DMS 273 (cell line): ENCODE data around the gene SURF4.
"Not testable (repeated sequence)": the region's sequence is repeated elsewhere in the genome, so short reads cannot be mapped to it uniquely, and the experiment has no call there.

Experiments used
- DNase-seq: peaks from one replicate; lab custom pipeline; 2025; ENCODE audit not compliant: unreplicated experiment; lab: John Stamatoyannopoulos, UW

The SURF4 gene

DNA sequence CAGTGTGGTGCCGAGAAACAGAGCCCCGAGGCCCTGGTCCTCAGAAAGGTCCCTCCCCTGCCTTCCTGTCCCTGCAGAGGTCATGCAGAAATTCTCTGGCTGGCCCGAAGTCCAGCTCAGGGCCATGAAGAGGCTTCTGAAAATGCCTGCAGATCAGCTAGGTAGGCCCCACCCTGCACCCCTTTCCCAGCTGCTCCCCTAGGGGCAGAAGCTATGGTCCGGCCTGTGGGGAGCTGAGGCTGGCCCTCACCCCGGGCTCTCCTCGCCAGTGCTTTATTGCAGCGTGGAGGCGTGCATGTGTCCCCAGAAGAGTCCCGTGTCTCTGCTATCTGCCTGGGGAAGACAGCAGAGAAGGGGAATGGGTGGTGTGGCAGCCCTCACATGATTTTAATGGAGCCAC, 22.0 kb upstream of the SURF4 start:
- no peak for DNase-seq

DNA sequence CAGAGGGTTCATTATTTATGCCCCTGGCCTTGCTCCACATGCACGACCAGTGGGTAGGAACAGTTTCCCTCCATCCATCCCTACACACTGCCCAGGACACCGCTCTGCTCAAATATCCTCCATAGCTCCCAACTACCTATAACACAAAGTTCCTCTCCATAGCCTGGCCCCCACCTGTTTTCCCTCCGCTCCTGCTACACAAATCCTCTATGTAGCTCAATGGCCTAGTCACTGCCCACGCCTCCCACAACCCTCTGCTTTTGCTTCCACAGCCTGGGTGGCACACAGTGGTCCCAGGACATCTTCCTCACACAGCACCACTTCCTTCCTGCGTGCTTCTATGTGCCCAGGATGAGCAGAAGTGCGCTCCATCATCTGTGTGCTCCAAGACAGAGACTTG, 21.5 kb upstream of the SURF4 start:
- no peak for DNase-seq

DNA sequence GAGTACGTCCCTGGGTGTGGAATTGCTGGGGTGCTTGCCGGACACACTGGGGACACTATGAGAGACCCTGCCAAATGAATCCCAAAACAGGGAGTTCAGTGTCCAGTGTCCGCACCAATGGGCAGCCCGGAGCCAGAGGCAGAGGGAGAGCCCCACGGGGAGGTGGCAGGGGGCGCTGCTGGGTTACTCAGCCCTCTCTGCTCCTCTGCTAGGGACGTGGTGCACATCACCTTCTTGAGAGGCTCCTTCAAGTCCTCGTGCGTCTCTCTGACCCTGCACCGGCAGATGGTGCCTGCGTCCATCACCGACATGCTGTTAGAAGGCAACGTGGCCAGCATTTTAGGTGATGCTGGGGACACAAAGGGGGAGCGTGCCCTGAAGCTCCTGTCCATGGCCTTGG, 21.1 kb upstream of the SURF4 start:
- peak; percentile 46 for DNase-seq

DNA sequence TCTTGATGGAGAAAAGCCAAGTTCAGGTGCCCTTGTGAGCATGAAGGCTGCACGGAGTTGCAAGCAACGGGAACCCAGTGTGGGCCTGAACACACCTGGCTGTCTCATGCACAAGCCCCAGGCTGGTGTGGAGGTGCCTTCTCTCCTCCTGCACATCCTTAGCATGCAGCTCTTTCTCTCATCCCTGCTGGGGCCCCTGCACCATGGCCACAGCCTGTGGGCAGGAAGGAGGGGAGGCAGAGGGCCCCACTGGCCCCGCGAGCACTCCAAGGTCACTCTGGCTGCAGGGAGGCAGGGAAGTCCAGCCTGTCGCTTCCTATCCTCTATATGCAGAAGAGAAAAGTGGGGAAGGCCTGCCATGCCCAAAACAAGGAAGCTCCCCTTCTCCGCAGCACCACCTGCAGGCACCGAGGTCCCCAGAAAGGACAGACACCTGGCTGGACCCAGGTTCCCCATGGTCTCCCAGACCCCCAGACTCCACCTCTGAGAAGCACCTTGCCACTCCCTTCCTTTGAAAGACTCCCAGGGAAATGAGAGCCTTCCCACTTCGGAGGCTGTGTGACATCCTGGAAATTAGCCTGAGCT, 18.9 kb upstream of the SURF4 start:
- no peak for DNase-seq

DNA sequence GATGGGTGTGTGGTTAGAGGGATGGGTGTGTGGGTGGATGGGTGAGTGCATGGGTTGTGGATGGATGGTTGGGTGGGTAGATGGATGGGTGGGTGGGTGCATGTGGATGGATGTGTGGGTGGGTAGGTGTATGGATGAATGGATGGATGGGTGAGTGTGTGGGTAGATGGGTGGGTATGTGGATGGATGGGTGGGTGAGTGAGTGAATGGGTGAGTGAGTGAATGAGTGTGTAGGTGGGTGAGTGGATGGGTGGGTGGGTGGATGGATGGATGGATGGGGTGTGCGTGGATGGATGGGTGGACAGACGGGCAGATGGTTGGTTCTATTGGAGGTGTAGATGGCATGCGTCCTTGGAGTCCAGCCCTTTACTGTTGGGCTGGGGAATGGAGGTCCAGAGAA, 17.5 kb upstream of the SURF4 start:
- no peak for DNase-seq

DNA sequence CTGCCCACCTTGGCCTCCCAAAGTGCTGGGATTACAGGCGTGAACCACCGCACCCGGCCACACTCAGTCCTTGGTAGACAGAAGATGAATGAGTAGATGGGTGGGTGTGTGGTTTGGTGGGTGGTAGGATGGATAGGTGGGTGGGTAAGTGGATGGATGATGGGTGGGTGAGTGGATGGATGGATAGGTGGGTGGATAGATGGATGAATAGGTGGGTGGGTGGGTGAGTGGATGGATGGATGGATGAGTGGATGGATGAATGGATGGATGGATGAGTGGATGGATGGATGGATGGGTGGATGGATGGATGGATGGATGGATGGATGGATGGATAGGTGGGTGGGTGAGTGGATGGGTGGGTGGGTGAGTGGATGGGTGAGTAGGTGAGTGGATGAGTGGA, 16.4 kb upstream of the SURF4 start:
- DNase-seq: not testable (repeated sequence)

DNA sequence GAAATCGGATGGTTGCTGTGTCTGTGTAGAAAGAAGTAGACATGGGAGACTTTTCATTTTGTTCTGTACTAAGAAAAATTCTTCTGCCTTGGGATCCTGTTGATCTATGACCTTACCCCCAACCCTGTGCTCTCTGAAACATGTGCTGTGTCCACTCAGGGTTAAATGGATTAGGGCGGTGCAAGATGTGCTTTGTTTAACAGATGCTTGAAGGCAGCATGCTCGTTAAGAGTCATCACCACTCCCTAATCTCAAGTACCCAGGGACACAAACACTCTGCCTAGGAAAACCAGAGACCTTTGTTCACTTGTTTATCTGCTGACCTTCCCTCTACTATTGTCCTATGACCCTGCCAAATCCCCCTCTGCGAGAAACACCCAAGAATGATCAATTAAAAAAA, 15.6 kb upstream of the SURF4 start:
- DNase-seq: not testable (repeated sequence)

DNA sequence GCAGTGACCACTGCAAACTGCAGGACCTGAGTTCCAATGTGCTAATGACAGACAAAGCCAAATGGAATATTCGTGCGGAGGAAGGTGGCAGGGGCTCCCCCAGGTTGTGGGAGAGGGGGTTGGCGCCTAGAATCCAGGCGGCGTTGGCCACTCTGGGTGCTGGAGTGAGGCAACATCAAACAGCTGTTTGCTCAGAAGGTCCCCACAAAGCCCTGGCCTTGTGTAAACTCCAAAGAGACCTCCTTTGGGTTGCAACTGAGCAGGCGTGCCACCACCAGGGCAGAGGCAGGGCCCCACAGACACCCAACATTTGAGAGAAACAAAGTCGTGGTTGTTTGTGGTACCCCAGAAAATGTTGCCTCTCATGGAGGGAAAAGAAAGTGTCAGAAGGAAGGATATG, 14.9 kb upstream of the SURF4 start:
- no peak for DNase-seq

DNA sequence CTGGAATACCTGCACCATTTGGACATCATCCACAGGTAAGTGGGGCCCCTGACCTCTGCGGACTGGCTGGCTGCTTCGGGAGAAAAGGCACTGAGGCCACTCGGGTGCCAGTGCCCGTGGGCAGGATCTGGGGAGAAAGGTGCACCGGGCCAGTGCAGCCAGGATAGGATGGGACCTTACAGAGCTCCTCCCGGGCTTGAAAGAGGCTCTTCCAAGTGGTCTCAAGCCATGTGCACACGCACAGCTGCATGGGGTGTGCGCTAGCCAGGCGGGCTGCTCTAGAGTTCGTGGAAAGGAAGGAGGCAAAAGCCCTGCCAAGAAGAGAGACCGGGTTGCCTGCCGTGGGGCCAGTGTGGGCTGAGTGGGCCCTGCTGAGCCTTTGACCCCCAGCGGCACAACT, 13.7 kb upstream of the SURF4 start:
- no peak for DNase-seq

DNA sequence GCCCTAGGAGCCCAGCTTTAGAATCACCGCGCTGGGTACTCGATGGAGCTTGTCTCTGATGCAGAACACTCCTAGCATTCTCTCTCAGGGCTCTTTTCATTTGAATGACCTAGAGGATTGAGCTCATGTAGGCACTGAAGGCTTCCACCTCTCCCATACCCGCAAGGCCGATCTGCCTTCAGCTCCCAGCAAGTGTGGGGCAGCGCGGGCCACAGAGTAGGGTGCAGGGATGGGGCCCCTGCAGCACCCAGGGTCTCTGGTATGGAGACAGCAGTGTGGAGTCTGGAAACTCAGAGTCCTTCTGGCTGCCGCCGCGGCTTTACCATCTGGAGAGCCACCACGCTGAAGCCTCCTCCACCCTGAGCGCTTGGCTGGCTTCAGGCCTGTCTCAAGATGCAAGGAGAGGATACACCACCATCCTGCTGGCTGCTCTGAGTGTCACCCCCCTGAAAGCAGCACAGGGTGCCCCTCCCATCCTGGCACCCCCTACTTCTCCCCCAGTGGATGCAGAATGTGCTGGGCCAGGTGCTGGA, 13.2 kb upstream of the SURF4 start:
- no peak for DNase-seq

DNA sequence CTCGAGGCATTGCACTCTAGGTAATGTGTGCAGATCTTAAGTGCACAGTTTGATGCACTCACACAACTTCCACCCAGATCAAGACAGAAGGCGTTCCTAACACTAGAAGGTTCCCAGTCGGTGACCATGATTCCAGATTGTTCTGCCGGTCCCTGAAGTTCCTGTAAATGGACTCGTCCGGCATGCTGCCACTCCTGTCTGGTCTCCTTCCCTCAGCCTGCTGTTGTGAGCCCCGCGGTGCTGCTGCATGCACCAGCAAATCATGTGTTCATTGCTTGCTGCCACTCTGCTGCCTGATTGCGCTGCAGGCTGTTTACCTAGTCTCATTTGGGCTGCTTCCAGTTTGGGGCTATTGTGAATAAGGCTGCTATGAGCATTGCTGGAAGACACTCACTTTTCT, 11.8 kb upstream of the SURF4 start:
- no peak for DNase-seq

DNA sequence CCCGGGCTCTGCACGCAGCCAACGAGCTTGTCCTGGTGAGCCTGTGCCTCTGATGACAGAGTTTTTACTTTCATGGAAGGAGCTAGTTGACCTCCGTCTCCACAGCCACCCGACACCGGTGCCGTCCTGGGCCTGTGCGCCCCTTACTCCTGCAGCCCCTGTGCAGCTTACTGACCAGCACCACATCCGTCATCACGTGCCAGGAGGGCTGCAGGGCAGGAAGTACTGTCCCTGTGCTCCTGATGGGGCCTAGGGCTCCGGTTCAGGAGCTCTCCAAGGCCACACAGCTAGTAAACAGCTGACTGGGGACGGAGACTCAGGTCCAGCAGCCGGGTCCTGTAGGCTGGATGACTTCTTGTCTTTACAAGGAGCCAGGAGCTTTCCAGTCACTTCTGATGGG, 10.5 kb upstream of the SURF4 start:
- no peak for DNase-seq

DNA sequence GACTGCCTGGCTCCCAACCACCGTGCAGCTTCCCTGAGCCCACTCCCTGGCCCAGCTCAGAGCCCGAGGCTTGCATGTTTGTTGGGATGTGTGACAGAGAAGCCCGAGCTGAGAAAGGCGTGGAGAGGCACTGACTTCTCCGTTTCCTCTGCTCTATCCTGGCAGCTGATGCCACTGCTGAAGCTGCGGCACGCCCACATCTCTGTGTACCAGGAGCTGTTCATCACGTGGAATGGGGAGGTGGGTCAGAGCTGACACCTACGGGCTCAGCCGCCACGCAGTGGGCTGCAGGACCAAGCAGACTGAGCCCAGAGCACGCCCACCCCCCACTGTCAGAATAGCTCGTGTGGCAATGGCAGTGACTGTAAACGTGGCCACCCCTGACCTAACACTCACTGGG, 9.6 kb upstream of the SURF4 start:
- DNase-seq: no peak

DNA sequence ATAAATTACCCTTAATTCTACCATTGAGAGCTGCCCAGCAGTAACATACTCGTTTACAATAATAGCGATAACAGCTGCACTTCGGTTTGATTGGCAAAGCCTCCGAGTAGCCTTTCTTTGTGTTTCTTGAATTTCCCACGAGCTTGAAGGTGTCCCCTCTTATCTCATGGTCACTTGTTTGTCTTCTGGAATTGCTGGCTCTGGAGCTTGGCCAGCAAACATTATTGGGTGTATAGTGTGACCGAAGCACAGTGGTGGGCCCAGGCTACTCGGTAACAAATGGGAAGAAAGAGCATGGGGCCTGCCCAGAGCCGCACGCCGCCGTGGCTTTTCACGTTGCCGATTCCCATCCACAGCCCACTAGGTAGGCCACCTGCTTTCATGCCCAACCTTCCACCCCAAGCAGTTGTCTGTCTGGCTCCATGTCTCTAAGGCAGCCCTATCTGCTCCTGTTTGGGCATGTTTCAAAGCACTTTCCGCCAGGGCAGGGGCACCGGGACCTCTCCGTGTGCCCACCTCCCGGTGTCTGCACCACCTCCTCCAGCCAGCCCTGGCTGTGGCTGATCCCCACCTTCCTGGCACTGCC, 9.0 kb upstream of the SURF4 start:
- DNase-seq: no peak

DNA sequence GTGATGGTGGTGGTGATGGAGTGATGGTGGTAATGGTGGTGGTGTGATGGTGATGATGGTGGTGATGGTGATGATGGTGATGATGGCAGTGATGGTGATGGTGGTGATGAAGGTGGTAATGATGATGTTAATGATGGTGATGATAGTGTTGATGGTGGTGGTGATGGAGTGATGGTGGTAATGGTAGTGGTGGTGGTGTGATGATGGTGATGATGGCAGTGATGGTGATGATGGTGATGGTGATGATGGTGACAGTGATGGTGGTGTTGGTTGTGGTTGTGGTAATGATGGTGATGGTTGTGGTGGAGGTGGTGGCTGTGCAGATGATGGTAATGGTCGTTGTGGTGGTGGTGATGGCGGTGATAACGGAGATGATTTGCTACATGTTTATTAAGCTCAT, 7.6 kb upstream of the SURF4 start:
- no peak for DNase-seq

DNA sequence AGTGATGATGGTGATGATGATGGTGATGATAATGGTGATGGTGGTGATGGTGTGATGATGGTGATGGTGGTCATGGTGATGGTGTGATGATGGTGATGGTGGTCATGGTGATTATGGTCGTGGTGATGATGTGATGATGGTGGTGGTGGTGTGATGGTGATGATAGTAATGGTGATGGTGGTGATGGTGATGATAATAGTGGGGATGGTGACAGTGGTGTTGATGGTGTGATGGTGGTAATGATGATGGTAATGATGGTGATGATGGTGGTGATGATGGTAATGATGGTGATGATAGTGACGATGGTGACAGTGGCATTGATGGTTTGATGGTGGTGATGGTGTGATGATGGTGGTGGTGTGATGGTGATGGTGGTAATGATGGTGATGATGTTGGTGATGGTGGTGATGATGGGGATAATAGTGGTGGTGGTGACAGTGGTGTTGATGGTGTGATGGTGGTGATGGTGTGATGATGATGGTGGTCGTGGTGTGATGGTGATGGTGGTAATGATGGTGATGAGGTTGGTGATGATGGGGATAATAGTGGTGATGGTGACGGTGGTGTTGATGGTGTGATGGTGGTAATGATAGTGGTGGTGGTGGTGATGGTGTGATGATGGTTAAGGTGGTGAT, 6.8 kb upstream of the SURF4 start:
- no peak for DNase-seq

DNA sequence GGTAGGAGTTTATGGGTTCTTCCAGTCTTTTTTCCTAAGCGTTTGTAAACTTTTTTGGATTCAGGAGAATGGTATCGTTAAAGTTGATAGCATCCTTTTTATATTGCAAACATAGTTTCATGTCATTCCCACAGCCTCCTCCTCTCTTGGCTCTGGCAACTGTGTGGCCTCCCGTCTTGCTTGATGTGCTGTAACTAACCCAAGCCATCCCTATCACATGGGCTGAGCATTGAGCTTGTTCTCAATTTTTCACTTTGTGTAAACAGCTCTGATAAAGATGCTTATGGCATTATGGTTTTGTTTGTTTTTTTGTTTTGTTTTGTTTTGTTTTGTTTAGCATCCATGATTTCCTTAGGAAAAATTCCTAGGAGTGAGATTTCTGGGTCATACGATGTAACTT, 4.9 kb upstream of the SURF4 start:
- DNase-seq: no peak

DNA sequence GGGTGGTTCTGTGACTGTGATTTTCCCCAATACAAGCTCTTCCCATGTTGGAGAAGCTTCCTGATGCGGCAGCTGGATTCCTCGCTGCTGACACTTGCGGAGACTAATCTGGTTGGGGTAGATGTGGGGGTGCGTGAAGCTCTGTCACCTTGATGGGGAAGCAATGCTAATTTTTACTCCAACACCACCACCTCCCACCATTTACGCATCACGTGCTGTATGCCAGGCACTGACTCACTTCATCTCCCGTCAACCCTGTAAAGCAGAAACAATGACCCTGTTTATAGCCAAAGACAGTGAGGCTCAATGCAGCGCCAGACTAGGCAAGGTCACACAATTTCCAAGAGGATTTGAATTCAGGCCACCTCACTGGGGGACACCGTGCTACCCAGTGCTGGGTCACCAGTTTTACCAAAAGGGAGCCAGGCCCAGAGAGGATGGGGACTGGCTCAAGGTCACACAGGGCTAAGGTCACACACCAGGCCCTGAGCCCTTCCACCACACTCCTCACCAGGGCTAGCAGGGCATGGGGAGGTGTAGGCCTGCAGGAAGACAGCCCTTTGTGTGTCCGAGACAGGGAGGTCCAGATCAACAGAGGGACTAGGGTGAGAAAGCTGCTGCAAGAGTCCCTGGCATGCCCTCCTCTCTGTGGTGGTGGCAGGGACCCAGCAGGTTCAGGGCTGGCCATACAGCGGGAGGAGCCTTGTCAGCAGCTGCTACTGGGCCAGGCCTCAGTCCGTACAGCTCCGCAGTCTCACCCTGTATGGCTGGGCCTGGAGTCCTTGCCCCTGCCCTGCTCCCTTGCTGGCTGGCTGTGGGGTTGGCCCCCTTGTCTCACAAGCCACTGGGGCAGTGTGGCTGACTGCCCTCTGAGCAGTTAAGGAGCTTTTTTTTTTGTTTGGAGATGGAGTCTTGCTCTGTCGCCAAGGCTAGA, 3.6 kb upstream of the SURF4 start:
- no peak for DNase-seq

DNA sequence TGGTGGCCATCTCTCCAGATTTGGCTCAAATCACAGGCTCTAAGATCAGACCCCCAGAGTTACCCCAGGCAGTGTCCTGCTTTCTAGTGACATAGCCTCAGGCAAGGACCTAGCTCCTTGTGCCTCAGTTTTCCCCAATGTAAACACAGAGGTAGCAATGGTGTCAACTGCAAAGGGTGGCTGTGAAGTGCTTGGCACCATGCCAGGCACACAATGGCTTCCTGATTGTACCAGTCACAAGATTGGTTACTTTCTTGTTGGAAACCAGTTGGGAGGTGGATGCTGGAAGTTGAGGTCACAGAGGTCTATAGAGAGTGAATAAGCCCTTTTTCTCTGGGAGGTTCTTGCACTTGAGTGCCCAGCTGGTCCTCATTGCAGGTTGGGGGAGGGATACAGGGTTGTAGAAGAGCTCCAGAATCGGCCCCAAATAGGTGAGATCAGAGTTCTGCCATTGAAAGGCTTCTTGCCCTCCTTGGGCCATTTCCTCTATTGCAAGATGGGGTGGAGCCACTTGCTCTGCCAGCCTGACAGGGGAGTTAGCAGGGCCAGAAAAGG, 2.6 kb upstream of the SURF4 start:
- DNase-seq: no peak

DNA sequence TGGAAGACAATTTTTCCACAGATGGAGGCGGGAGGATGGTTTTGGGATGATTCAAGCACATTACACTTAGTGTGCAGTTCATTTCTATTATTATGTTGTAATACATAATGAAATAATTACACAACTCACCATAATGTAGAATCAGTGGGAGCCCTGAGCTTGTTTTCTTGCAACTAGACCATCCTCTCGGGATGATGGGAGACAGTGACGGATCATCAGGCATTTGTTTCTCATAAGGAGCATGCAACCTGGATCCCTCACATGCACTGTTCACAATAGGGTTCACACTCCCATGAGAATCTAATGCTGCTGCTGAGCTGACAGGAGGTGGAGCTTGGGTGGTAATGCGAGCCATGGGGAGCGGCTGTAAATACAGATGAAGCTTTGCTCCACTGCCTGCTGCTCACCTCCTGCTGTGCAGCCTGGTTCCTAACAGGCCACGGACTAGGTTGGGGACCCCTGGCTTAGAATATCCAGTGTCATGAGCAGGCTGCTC, 1.9 kb upstream of the SURF4 start:
- DNase-seq: peak; percentile 55

DNA sequence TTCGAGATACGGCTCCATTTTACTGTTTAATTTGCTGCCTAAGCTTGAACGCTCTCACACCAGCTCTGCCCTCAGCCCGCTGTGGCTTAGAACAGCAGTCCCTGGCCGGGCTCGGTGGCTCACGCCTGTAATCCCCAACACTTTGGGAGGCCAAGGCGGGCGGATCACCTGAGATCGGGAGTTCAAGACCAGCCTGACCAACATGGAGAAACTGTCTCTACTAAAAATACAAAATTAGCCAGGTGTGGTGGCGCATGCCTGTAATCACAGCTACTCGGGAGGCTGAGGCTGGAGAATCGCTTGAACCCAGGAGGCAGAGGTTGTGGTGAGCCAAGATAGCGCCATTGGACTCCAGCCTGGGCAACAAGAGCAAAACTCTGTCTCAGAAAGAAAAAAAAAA, 1.4 kb upstream of the SURF4 start:
- not testable (repeated sequence) for DNase-seq
